Femur (tissue), 1 donor: Measurements from ENCODE around the gene PTAR1.
"Not testable (repeated sequence)": the region's sequence is repeated elsewhere in the genome, so short reads cannot be mapped to it uniquely, and the experiment has no call there.

ENCODE experiments used
- DNase-seq: peaks from one replicate; pipeline ENCODE4 v3.0.0-alpha.2; 2017

The PTAR1 gene, protein sequence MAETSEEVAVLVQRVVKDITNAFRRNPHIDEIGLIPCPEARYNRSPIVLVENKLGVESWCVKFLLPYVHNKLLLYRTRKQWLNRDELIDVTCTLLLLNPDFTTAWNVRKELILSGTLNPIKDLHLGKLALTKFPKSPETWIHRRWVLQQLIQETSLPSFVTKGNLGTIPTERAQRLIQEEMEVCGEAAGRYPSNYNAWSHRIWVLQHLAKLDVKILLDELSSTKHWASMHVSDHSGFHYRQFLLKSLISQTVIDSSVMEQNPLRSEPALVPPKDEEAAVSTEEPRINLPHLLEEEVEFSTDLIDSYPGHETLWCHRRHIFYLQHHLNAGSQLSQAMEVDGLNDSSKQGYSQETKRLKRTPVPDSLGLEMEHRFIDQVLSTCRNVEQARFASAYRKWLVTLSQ

DNA sequence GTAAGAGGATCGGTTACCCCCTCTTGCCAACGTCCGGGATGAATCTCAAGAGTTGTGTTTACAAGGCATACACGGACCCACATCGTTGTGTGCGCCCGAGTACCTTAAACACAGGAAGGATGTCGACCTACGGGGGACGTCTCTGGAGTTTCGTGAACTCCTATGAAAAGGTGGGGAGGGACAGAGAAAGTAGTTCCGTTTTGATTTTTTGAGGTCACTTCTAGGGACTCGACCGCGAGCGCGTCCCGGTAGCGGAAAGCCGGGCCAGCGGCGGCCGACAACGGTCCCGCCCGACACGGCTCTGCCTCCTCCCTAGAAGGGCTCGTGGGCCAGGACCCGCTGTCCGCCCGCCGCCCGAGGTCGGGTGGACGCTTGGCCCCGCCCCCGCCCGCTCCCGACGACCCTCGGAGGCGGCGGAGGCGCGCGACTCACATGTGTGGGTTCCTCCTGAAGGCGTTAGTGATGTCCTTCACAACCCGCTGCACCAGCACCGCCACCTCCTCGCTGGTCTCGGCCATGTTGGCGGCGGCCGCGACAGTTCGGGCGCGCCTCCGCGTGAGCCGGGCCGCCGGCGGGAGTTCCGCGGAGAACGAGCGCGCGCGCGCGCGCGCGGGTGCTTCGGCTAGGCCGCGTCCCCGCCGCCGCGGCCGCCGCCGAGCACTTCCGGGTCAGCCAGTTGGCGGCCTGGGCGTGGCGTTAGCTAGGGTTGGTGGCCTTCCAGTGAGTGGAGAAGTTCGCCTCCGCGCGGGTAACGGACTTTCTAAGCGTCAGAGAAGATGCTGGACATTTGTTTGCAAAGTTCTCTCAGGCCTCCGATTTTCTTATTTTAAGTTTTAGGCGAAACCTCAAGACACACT lies at the start of gene PTAR1:
Gene PTAR1 (minus strand): TSS at position 591 of the 857 bp plus-strand sequence. CDS start 73 bp downstream, at position 518.
- peak; percentile 95 for DNase-seq

DNA sequence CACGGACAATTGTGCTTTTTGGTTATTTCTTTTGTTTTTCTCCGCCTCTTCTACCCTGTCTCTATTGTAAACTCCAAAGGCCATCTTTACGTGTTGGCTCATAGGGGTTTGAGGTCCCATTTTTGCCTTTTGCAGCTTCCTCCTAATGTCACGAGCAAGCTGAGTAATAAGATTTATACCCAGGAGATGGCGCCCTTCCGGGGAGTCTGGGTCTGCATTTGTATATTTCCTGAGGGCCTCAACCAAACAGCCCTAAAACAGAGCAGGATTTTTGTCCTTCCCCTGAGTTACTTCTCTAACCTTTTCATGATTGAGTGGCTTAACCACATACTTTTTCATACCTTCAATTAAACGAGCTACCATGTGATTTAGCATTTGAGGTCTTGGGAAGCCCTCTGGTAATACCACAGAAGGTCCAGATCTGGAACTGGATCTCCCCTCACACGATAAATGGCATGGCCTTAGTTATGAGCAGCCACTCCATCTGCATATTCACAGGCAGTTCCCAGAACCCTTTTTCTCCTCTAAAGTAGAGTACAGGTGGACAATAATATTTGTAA lies 49.6 kb upstream of the PTAR1 start:
- no peak for DNase-seq

DNA sequence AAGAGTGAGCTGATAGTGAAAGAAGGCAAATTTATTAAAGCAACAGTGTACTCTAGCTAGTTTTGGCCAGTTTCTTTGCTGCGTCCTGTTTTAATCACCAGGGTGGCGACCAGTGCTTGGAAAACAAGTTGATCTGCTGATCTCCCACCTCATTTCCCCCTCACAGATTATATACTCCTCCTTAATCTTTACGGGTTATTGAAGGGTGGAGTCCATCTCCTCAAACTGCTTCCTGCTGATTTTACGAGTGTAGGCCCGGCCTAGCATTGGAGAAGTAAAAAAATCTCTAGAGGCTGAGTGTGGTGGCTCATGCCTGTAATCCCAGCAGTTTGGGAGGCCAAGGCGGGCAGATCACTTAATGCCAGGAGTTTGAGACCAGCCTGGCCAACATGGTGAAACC lies 46.8 kb upstream of the PTAR1 start:
- no peak for DNase-seq

DNA sequence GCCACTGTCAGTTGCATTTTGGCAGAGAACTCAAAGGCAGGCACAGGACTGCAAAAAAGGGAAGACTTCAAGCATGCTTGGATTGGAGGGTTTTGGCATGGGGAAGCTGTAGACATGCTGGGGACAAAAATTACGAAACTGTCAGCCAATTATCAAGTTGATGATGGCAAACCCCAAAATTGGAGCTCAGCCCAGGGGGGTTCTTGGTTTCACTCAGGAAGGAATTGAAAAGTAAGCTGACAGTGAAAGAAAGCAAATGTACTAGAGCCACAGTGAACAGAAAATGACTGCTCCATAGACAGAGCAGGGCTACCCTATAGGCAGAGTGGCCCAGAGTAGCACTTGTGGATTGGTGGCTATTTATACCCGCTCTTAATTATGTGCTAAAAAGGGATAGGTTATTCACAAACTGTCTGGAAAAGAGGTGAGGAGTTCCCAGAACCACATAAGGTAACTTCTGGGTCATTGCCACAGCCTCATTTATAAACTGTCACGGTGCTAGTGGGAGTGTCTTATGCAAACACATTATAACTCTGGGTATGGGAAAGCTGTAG lies 46.2 kb upstream of the PTAR1 start:
- DNase-seq, result no peak

DNA sequence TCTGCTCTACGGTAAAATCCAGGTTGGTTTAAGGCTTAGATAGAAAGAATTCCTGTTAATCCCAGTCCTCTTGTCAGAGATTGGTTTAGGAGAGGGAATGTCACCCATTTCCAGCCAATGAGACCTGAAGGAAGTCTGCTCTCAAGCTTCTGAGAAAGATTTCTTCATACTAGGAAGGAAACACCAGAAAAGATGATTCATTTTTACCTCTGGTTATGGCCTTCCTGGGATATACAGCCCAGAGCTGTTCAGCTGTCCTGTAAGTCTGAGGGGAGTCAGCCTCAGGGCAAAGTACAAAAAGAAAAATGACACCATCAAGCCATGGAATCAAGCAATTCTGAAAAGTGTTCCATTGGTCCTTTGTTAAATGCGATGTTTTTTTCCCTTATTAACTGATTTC lies 42.2 kb upstream of the PTAR1 start:
- no peak for DNase-seq

DNA sequence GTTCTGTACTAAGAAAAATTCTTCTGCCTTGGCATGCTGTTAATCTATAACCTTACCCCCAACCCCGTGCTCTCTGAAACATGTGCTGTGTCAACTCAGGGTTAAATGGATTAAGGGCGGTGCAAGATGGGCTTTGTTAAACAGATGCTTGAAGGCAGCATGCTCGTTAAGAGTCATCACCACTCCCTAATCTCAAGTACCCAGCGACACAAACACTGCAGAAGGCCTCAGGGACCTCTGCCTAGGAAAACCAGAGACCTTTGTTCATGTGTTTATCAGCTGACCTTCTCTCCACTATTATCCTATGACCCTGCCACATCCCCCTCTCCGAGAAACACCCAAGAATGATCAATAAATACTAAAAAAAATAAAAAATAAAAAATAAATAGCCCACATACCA lies 40.2 kb upstream of the PTAR1 start:
- DNase-seq, result not testable (repeated sequence)

DNA sequence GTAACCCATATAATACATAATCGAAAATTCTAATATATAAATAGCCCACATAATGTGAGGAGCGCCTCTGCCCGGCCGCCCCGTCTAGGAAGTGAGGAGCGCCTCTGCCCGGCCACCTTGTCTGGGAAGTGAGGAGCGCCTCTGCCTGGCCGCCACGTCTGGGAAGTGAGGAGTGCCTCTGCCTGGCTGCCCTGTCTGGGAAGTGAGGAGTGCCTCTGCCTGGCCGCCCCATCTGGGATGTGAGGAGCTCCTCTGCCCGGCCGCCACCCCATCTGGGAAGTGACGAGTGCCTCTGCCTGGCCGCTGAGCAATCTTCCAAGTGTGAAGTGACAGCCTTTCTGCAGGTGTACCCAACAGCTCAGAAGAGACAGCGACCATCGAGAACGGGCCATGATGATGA lies 39.7 kb upstream of the PTAR1 start:
- DNase-seq, result not testable (repeated sequence)

DNA sequence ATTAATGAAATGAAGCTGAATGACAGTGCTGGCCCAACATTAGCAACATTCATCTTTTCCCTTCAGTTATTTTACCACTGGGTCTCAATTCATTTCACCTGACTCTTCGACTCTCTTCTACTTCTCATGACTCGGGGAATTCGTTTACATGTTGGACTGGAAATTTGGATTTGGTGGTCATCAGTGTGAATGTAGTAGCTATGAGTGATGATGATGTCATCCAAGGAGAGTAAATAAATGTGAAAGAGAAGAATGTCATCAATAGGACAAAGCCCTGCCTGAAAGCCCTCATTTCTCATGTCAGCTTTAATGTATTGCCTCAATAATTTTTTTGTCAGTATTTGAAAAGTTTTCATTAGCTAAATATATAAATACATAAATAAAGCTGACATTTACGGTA lies 38.9 kb upstream of the PTAR1 start:
- DNase-seq, result no peak

DNA sequence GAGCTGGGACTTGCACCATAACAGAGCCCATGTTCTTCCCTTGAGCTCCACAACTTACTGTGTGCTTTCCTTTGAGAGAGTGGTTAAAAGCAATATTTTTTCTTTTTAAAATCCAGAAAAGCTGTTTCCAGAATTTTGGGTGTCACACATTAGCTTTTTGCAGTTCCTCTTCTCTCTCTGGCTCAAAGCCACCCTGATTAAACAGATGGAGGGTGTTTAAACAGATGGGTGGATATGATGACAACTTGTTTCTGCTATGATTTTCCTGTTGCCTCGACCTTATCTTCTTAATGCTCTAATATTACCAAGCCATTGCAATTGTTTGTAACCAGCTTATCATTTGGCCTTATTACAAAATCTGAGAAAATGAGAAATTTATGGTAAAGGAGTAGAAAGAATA lies 37.9 kb upstream of the PTAR1 start:
- no peak for DNase-seq

DNA sequence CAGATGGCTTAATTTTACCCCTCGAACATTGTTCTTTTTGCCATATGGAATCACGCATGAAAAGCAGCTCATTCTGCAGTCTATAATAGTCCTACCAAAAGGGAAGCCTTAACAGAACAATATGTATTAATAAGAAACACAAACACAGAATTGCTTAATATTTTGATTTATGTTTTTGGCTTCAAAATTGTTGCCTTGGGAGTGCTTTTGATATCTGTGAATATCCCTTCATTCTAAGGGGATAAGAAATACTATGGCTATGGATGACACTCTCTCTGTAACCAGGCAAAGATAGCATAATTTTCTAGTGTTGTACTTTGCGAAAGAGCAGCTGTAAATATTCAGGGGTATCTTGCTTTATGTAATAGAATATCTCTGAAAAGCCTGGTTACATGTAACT lies 34.5 kb upstream of the PTAR1 start:
- no peak for DNase-seq

DNA sequence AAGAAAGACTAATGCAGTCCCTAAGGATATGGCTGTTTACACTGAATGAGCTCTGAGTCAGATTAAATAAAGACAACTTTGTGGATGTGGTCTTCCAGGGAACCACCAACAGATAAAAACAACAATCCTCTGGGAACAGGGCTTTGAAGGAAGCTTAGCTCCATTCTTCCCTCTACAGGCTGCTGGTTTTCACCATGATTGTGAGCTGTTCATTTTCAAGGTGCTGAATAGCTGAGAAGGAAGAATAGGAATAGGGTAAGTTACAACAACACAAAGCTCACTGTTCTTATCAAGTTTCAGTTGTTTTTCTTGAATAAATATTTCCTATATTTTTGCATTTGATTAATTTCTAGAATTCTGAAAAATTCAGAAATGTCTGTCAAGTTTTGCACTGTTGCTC lies 25.9 kb upstream of the PTAR1 start:
- DNase-seq, result no peak

DNA sequence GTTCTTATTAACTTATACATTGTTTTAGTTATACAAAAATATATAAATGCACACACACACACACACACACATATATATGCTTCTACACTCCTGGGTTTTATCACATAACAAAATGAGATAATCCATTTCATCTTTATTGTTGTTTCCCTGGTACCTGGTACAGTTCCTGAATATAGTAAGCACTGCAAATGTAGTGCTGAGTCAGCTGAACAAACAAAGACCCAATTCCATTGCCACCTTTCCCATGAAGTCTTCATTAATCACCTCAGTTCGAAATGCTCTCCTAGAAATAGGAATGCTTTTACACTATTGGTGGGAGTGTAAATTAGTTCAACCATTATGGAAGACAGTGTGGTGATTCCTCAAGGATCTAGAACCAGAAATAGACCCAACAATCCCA lies 13.4 kb upstream of the PTAR1 start:
- DNase-seq, result no peak

DNA sequence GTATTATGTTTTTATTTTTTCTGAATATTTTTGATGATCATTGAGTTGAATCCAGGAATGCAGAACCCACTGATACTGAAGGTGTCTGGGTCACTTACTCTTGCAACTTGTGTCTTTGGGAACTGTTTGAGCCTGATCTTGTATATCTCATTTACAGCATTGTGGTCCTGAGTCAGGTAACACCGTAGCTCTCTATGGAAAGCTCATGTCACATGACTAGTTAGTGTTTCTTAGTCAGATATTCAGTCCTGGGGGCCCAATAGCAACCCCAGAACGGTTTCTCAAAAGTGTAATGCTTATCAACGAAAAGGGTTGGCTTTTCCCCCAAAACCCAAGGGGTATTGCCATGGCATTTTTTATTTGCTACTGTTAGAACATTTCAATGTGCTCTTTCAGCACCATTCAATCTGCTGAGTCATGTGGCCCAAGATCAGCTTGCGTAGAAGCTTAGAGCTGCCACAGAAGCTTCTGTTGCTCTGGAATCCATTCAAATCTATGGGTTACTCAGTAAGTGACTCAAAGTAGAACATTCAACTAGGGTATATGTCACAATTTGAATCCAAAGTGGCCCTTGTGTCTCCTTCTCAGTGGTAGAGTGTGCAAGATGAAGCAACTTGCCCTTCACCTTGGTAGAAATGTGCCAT lies 12.1 kb upstream of the PTAR1 start:
- no peak for DNase-seq

DNA sequence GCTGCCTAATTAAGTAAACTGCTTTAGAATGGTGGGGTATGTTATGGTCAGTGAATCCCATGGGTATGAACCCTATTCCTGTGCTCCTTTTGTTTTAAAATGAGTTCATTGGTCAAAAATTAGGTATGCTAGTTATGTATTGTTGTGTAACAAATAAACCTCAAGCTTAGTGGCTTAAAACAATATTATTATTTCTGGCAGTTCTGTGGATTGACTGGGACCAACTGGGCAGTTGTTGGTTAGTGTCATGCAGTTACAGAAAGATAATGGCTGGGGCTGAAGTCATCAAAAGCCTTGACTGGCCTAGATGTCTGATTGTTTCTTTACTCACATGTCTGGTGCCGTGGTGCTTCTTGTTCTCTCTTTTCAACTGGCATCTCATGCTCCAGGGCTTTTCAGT lies 8.9 kb upstream of the PTAR1 start:
- DNase-seq, result no peak

DNA sequence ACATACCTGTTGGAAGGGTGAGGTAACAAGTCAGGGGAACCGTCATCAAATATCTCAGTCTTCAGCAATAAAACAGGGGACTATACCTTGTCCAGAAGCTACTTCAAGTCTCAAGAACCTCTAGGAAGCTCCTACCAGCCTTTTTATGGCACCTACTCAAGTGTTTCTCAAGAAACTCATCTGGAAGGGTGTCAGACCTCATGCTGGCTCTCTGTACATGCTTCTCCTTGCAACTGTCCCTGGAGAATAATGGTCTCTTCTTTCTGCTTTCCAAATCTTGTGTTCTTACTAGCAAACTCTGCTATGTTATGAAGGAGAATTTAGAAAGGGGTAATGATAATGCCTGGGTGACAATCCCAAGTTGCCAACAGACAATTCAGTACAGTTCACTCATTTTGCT lies 8.3 kb upstream of the PTAR1 start:
- no peak for DNase-seq

DNA sequence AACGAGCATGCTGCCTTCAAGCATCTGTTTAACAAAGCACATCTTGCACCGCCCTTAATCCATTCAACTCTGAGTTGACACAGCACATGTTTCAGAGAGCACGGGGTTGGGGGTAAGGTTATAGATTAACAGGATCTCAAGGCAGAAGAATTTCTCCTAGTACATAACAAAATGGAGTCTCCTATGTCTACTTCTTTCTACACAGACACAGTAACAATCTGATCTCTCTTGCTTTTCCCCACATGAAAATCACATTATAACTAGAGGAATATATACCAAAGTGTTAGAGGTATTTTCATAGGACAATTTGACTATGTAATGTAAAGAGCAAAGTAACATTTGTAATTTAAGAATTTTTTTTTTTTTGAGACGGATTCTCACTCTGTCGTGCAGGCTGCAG lies 4.1 kb upstream of the PTAR1 start:
- DNase-seq, result not testable (repeated sequence)

DNA sequence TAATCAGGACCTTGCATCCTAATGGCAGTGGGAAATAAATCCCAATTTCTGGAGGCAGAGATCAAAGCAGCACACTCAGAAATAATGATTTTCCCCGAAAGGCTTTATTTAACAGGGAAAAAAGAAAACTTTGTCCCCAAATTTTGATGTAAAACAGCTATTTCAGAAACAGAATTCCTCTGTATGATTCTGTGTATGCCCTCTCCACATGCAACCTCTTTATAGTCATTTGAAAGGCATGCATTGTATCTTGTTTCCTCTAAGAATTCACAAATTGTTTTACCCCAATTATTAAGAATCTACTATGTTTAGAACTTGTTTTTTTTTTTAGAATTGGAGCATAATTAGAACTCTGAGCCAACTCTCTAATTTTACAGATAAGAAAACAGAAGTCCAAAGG lies 2.7 kb upstream of the PTAR1 start:
- DNase-seq, result no peak

DNA sequence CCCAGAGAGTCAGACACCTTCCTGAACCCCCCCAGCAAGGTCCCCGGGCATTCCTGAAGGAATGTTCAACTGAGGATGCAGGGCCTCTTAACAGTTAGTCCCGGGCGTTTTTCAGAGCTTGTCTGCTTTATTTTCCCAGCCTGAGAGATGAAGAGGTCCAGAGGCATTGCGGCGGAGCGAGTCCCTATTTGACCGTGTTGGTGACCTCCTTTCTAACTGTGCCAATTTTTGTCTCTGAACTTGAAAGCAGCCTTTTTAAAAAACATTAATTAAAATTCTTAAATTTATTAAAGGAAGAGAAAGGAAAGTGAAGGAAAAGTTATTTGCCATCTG lies 433 bp upstream of the PTAR1 start:
- DNase-seq, result no peak

DNA sequence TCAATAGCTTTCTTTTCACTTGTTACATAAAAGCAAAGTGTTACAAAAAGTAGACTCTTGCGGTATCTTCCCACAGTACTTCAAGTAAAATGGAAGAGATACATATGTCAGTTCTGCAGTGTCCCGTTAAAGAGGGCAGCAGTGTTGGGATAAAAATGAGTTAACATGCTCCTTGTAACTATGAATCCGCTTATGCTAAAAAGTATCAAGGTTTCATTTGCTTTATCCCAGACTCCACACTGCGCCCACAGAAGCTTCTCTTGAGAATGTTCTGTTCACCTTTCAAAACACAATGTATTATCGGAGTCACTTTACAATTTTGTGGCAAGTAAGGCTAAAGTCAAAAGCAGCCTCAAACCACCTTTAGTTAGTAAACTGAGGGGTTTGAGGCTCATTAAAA lies 790 bp downstream of the PTAR1 start:
- DNase-seq, result no peak

DNA sequence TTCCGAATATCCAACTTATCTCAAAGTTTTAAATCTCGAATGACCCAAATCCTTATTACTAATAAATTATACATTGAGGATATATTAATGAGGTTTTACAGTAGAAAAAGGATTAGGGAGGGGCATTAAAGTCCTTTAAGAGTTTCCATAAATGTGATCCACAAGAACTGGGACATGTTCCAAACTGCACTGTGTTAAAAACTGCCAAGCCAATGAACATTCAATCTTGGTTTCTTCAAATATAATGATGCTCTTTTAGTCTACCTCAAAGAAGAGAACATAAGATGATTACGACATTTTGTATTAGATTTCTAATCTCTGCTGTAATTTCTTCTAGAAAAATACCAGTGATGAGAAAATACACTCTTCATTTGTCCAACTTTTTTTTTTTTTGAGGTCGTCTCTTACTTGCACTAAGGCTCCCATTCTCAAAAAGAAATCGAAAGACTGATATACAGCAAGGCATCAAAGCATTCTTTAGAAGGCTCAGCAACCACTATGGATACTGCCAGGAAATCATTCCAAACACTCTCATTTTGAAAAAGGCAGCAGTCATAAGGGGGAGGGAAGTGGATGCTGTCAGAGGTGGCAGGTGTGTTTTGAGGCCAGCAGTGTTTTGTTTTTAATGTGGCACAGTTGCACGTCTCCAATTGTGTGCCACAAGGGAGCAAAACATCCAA lies 1.7 kb downstream of the PTAR1 start:
- DNase-seq, result peak; percentile 18

DNA sequence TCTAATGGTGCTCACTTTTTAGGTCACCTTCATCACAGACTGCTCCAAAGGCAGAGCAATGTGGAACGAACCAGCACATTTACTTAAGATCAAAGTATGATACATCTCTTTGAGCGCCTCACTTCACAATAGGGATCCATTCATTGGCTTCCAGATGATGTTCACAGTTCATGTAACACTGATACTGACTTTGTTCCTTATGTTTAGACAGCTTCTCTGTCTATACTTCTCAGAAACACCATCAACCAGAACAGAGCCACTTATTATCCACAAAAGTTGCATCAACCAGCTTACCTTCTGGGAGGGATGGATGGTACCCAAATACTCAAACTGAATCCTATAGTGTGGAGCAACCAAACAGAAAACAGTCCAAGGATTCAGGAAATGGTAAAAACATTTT lies 4.6 kb downstream of the PTAR1 start:
- no peak for DNase-seq

DNA sequence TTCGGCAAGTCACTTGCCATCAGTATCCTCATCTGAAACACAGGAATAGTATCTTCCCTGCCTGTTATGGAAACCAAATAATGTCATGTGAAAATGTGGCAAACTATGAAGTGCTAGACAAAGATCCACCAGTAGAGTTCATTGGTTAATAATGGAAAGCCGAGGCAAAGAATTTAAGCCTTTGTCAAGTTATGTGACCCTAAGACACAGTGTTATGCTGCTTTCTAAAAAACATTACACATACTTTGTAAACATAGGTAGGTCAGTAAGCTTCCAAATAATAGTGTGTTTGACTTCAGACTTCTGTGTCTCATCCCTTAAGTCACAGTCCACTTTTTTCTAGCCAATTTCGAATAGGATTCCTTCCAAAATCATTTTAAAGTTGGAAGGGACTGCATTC lies 6.0 kb downstream of the PTAR1 start:
- DNase-seq, result no peak

DNA sequence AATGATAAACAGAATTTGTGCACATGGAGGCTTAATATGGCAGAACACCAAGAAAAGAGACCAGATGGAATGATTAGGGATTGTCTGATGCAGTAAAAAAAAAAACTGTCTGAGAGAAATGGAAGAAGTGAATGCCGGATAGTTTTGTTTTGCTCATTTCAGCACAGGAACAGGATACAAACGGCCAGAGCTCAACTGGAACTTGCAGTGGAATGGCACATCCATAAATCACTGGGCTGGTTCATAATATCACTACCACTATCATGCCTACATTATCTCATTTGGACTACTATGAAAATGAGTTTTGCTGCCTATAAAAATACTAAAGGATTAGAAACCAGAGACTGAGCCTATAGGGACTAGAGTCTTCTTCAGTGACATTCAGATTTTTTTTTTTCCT lies 9.7 kb downstream of the PTAR1 start:
- no peak for DNase-seq
